Upper lobe of left lung (tissue), 6 donors: ENCODE data around the gene FRAT1. TPM values are rescaled to one million over a fixed set of nuclear protein-coding genes. Genes with fewer than 3 reads are reported as not detected.
A peak's percentile ranks its signal among the peaks of the same experiment; 100 is the strongest.

Experiments used
- ATAC-seq, 2 donors: fragments of 200-7000 bp; cut with Tn5 transposase; one replicate each; pipeline ENCODE4 v1.9.1; 2022; ENCODE audit warnings: mild to moderate bottlenecking in 2 of 2, moderate library complexity in 2 of 2; ENCODE audit not compliant: low FRiP score in 2 of 2
- DNase-seq, 2 donors: peaks; one replicate each; pipeline ENCODE4 v3.0.0-alpha.2; 2019 to 2020
- H3K27ac ChIP-seq, 4 donors: fragments of 200-600 bp; sonication (generic); one replicate each; pipeline ENCODE4 v1.5.1; 2016 to 2019
- H3K27me3 ChIP-seq, 4 donors: fragments of 200-600 bp; sonication (generic); one replicate each; pipeline ENCODE4 v1.5.1; 2017 to 2019
- H3K36me3 ChIP-seq, 4 donors: fragments of 200-600 bp; sonication (generic); one replicate each; pipeline ENCODE4 v1.5.1; 2016 to 2019
- H3K4me1 ChIP-seq, 4 donors: fragments of 200-600 bp; sonication (generic); one replicate each; pipeline ENCODE4 v1.5.1; 2018 to 2019
- H3K4me3 ChIP-seq, 4 donors: fragments of 200-600 bp; sonication (generic); one replicate each; pipeline ENCODE4 v1.5.1; 2017 to 2019; ENCODE audit warnings: mild to moderate bottlenecking in 2 of 4, moderate library complexity in 1 of 4
- H3K9me3 ChIP-seq, 4 donors: fragments of 200-600 bp; sonication (generic); one replicate each; pipeline ENCODE4 v1.5.1; 2018 to 2019
- EP300 ChIP-seq, 4 donors: sonication (generic); formaldehyde crosslinking; IDR thresholded peaks; one replicate each; pipeline ENCODE4 v1.5.1; 2017; ENCODE audit warnings: antibody characterized with exemption in 4 of 4, control low read depth in 2 of 4
- POLR2A ChIP-seq, 4 donors: fragments of 450-650 bp; IDR thresholded peaks; one replicate each; pipeline ENCODE4 v1.5.1; 2016 to 2017; ENCODE audit warnings: antibody characterized with exemption in 4 of 4, mild to moderate bottlenecking in 2 of 4
- POLR2AphosphoS5 ChIP-seq, 2 donors: sonication (generic); formaldehyde crosslinking; IDR thresholded peaks; one replicate each; pipeline ENCODE4 v1.5.1; 2017; ENCODE audit warnings: antibody characterized with exemption in 2 of 2
- WGBS, 2 donors: methylation state at CpG; one replicate each; pipeline ENCODE4 v1.1.5; 2017 to 2018; 5-methylcytosine and 5-hydroxymethylcytosine counted together
- total RNA-seq, 6 donors: library from RNA; depleted of rRNA in 4 of 6; stranded (reverse); fragments of >200 nt in 4 of 6; gene quantifications; one replicate each; pipeline versions ENCODE4 v1.1.0 to v1.2.1, GENCODE V29; 2016 to 2021
- TF ChIP-seq, protein P1 (sequence below), 6 experiments: fragments of 450-650 bp in 4 of 6; fragments of 200-600 bp in 2 of 6; sonication (generic) in 2 of 6; IDR thresholded peaks; one replicate each; pipeline ENCODE4 v1.5.1; 2016 to 2019; ENCODE audit warnings: antibody characterized with exemption in 6 of 6
- donor health status: DM: no; HTN: no; CAD: no; lungs with moderate emphysema.
- donor health status: DM: no; HTN: yes; CAD: no; lungs with severe emphysema.

Gene FRAT1
- total RNA-seq, 6 donors from 2014 or later, result 8.9 to 20.2 (median 15.4) TPM

DNA sequence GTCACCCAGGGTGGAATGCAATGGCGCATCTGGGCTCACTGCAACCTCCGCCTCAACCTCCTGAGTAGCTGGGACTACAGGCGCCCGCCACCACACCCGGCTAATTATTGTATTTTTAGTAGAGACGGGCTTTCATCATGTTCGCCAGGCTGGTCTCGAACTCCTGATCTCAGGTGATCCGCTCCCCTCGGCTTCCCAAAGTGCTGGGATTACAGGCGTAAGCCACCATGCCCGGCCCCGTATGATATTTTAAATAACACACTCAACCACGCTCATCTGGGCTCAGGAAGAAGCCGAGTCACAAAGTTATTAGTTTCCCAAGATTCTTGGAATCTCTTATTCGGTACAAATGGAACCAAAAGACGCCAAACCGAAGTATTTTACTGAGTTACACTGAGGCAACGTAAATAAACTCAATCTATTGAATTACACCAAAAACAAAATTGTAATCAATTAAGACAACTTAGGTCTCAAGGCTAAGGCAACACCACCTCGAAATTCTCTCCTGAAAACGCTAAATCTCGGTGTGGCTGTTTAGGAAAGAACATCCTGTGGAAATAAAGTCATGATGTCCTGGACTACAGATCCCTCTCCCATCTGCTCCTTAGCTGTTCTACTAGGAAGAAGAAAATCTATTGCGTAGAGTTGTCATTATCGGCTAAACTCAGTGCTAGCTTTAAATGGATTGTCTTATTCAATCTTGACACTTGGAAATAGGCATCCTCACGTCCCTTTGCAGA, 27.5 kb upstream of the FRAT1 start:
- H3K27me3 ChIP-seq, result no peaks in the 10 kb centered on the region
- H3K27ac ChIP-seq, result peak overlapping the region; percentile 90 to 96 (median 93)
- TF ChIP-seq POLR2A (IDR thresholded peaks at IDR 0.05) (no peak), POLR2AphosphoS5 (IDR thresholded peaks at IDR 0.05) (no peak), EP300 (IDR thresholded peaks at IDR 0.05) (no peak)
- TF ChIP-seq, protein P1, sequence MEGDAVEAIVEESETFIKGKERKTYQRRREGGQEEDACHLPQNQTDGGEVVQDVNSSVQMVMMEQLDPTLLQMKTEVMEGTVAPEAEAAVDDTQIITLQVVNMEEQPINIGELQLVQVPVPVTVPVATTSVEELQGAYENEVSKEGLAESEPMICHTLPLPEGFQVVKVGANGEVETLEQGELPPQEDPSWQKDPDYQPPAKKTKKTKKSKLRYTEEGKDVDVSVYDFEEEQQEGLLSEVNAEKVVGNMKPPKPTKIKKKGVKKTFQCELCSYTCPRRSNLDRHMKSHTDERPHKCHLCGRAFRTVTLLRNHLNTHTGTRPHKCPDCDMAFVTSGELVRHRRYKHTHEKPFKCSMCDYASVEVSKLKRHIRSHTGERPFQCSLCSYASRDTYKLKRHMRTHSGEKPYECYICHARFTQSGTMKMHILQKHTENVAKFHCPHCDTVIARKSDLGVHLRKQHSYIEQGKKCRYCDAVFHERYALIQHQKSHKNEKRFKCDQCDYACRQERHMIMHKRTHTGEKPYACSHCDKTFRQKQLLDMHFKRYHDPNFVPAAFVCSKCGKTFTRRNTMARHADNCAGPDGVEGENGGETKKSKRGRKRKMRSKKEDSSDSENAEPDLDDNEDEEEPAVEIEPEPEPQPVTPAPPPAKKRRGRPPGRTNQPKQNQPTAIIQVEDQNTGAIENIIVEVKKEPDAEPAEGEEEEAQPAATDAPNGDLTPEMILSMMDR (IDR thresholded peaks at IDR 0.05), result no peak
- ATAC-seq (peak in 1 of 2 donors; percentile 23), DNase-seq (no peak)
- H3K9me3 ChIP-seq, result no peaks in the 10 kb centered on the region
- 59 to 63% methylated on average over 25 of the region's 25 CpGs for WGBS, 2 donors
- H3K4me3 ChIP-seq, result peak overlapping the region; percentile 64 to 100 (median 84)
- H3K4me1 ChIP-seq, result peaks cover 6 to 17% (median 8%) of the 10 kb centered on the region in 4 donors
- H3K36me3 ChIP-seq, result peaks cover 0 to 6% (median 4%) of the 10 kb centered on the region in 4 donors

DNA sequence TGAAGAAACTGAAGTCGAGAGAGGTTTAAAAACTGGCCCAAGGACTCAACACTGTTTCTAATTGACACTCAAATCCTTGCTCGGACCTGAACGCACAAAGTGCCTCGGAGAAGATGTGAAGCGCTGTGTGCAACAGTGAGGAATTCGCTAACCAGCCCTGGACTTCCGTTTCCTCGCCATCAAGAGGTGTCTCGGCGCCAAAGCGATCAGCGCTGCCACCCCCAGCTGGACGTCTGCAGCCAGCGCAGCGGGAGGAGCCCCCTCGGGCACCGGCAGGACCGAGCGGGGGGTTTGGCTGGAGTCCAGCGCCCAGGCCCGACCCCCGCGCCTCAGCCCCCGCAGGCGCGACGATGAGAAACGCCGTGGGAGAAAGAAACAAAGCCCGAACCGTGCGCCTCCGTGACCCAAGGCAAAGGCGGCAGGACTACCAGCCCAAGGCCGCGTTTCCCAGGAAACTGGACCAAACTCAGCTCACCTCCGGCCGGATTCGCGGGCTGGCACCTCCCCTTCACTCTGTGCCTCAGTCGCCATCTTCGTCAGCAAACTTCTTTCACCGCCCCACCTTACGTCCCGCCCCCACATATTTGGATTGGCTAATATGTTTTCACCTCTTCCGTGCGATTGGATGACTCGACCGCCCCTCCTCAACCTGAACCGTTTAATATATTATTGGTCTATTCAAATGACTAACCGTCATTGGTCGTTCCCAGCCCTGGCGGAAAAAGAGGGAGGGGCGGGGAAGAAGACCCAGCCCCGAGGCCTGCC, 26.8 kb upstream of the FRAT1 start, which contains the start of gene ARHGAP19:
Gene ARHGAP19, minus strand, starts transcription at position 541 of the 765 bp plus-strand sequence. Its CDS starts 10 bp downstream, at position 531.
- Histone ChIP-seq H3K4me3 (peak within 1 kb of the TSS; percentile 64 to 100 (median 84)), H3K4me1 (peaks cover 6 to 17% (median 8%) of the 10 kb centered on the region in 4 donors), H3K9me3 (no peaks in the 10 kb centered on the region), H3K36me3 (peaks cover 0 to 5% (median 3%) of the 10 kb centered on the region in 4 donors), H3K27me3 (no peaks in the 10 kb centered on the region), H3K27ac (peak within 1 kb of the TSS; percentile 90 to 96 (median 93))
- ATAC-seq, result peak; percentile 99 to 100
- 0% methylated on average over 52 of the region's 55 CpGs for WGBS, 2 donors
- peak; percentile 92 to 95 for DNase-seq
- TF ChIP-seq, protein P1 (IDR thresholded peaks at IDR 0.05), result peak in 4 of 6 experiments; percentile 12 to 44 (median 18)
- TF ChIP-seq POLR2A (IDR thresholded peaks at IDR 0.05) (peak in 3 of 4 donors; percentile 59 to 93 (median 85)), POLR2AphosphoS5 (IDR thresholded peaks at IDR 0.05) (peak; percentile 32 to 84), EP300 (IDR thresholded peaks at IDR 0.05) (peak in 1 of 4 donors; percentile 32)

DNA sequence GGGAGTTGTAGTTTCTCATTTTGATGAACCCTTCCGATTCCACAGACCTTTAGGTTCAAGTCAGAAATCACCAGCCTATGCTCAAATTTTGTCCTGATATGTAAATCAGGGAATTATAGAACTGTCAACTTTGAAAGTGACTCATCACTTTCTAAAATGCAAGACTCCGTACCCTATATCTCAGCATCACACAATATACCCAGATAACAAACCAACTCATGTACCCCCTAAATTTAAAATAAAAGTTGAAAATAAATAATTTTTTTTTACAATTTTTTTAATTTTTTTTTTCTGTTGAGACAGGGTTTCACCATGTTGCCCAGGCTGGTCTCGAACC, 26.2 kb upstream of the FRAT1 start:
- DNase-seq, result no peak
- Histone ChIP-seq H3K4me1 (peaks cover 6 to 21% (median 8%) of the 10 kb centered on the region in 4 donors), H3K27me3 (no peaks in the 10 kb centered on the region), H3K27ac (peak overlapping the region in 1 of 4 donors; percentile 96), H3K36me3 (peaks cover 0 to under 1% (median 0%) of the 10 kb centered on the region in 4 donors), H3K4me3 (peak overlapping the region in 1 of 4 donors; percentile 76), H3K9me3 (no peaks in the 10 kb centered on the region)
- 61 to 66% methylated on average over 3 of the region's 3 CpGs for WGBS, 2 donors
- no peak for ATAC-seq
- TF ChIP-seq POLR2A (IDR thresholded peaks at IDR 0.05), result no peak
- no peak for TF ChIP-seq EP300 (IDR thresholded peaks at IDR 0.05)
- TF ChIP-seq POLR2AphosphoS5 (IDR thresholded peaks at IDR 0.05), result no peak
- TF ChIP-seq, protein P1 (IDR thresholded peaks at IDR 0.05), result no peak

DNA sequence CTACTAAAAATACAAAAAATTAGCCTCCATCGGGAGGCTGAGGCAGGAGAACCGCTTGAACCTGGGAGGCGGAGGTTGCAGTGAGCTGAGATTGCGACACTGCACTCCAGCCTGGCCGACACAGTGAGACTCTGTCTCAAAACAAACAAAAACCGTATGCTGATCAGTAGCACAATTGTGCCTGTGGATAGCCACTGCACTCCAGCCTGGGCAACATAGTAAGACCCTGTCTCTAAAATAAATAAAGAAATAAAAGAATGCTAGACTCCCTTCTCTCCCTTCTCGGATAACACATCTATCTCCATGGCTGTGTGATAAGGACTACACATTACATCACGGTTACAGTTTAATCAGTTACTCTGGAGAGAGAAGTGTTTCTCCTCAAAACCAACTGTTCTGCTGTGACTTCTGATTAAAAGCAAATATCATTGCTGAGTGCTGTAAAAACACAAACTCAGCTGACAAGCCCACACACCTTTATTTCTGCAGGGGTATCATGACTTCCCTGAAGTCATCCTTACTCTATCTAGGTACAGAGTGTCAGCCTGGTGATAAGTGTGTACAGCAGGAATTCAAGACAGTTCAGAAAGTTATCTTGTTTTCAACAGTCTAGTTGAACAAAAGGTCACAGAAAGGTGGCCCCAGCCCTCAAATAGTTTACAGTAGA, 21.4 kb upstream of the FRAT1 start:
- 63 to 66% methylated on average over 8 of the region's 8 CpGs for WGBS, 2 donors
- H3K36me3 ChIP-seq, result no peaks in the 10 kb centered on the region
- H3K4me1 ChIP-seq, result peaks cover 0 to 12% (median 0%) of the 10 kb centered on the region in 4 donors
- TF ChIP-seq, protein P1 (IDR thresholded peaks at IDR 0.05), result no peak
- TF ChIP-seq POLR2AphosphoS5 (IDR thresholded peaks at IDR 0.05) (no peak), POLR2A (IDR thresholded peaks at IDR 0.05) (no peak), EP300 (IDR thresholded peaks at IDR 0.05) (no peak)
- H3K4me3 ChIP-seq, result no peak overlapping the region
- peak in 1 of 2 donors; percentile 36 for DNase-seq
- no peak overlapping the region for H3K27ac ChIP-seq
- H3K27me3 ChIP-seq, result no peaks in the 10 kb centered on the region
- peak in 1 of 2 donors; percentile 31 for ATAC-seq
- H3K9me3 ChIP-seq, result no peaks in the 10 kb centered on the region
